ENCODE results near the gene PYDC1. TPM values are rescaled to one million over a fixed set of nuclear protein-coding genes. Genes with fewer than 3 reads are reported as not detected.

The PYDC1 gene
- total RNA-seq, 1 donor: not detected

- H3K36me3 ChIP-seq (ENCODE audit: insufficient read depth, low read length): no peaks in the 10 kb centered on the region
- H4K20me1 ChIP-seq (ENCODE audit: insufficient read depth, low read length): no peaks in the 10 kb centered on the region
- no peak overlapping the region for H3K27ac ChIP-seq (ENCODE audit: low read depth, low read length)
- H2AFZ ChIP-seq (ENCODE audit: low read length): no peak overlapping the region
- H3K9me3 ChIP-seq (ENCODE audit: low read depth, low read length): no peaks in the 10 kb centered on the region
- H3K79me2 ChIP-seq (ENCODE audit: insufficient read depth, low read length): no peaks in the 10 kb centered on the region
- H3K4me2 ChIP-seq (ENCODE audit: insufficient read depth, low read length): no peak overlapping the region
- peaks cover 19% of the 10 kb centered on the region for H3K27me3 ChIP-seq (ENCODE audit: insufficient read depth, low read length)
- H3K4me1 ChIP-seq (ENCODE audit: insufficient read depth, low read length): no peaks in the 10 kb centered on the region
- no peak for TF ChIP-seq CTCF (IDR thresholded peaks at IDR 0.05; ENCODE audit: extremely low read depth, low read depth, low read length)
- H3K4me3 ChIP-seq (ENCODE audit: insufficient read depth, low read length): no peak overlapping the region
- peak; percentile 69 for DNase-seq (ENCODE audit: insufficient read length, low spot score, missing footprints)
Measured at GRCh38 chr16:31221357-31222160, 4.6 kb upstream of the PYDC1 start.

DNA sequence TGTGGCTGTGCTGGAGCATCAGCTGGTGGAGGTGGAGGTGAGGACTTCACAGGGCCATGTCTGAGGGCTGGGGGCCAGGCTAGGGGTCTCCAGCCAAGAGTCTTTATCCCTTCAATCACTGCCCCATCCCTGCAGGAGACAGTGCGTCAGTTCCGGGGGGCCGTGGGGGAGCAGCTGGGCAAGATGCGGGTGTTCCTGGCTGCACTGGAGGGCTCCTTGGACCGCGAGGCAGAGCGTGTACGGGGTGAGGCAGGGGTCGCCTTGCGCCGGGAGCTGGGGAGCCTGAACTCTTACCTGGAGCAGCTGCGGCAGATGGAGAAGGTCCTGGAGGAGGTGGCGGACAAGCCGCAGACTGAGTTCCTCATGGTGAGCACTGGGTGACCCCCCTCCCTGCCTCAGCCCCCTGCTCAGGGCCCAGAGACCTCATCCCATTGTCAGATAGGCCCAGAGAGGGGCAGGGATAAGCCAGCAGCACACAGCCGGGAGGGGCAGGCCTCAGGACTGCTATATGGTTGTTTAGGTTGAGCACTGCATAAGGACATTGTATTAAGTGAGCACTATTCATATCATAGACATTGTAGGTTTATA is 2.3 kb upstream of the PYDC1 start:
- no peak for TF ChIP-seq CTCF (IDR thresholded peaks at IDR 0.05; ENCODE audit: extremely low read depth, low read depth, low read length)
- peak; percentile 68 for DNase-seq (ENCODE audit: insufficient read length, low spot score, missing footprints)
- Histone ChIP-seq H3K4me3 (ENCODE audit: insufficient read depth, low read length) (no peak overlapping the region), H3K79me2 (ENCODE audit: insufficient read depth, low read length) (no peaks in the 10 kb centered on the region), H3K4me2 (ENCODE audit: insufficient read depth, low read length) (no peak overlapping the region), H4K20me1 (ENCODE audit: insufficient read depth, low read length) (no peaks in the 10 kb centered on the region), H3K4me1 (ENCODE audit: insufficient read depth, low read length) (peaks cover 3% of the 10 kb centered on the region), H3K36me3 (ENCODE audit: insufficient read depth, low read length) (no peaks in the 10 kb centered on the region), H3K9me3 (ENCODE audit: low read depth, low read length) (no peaks in the 10 kb centered on the region), H3K27me3 (ENCODE audit: insufficient read depth, low read length) (peaks cover 41% of the 10 kb centered on the region), H3K27ac (ENCODE audit: low read depth, low read length) (no peak overlapping the region), H2AFZ (ENCODE audit: low read length) (no peak overlapping the region)

DNA sequence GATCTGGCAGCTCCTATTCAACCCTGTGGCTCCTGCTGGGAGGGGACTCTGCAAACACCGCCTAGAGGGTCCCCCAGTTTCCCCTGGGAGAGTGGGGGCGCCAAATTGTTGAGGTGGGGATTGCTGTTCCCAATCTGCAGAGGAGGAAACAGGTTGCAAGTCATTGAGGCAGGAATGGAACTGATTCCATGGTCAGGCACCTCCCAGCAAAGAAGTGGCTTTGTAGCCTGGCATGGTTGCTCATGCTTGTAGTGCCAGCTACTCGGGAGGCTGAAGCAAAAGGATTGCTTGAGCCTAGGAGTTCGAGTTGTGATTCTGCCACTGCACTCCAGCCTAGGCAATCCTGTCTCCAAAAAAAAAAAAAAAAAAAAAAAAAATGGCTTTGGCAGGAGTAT is 198 bp upstream of the PYDC1 start:
- H3K4me1 ChIP-seq (ENCODE audit: insufficient read depth, low read length): peaks cover 3% of the 10 kb centered on the region
- no peaks in the 10 kb centered on the region for H3K79me2 ChIP-seq (ENCODE audit: insufficient read depth, low read length)
- no peak overlapping the region for H3K4me3 ChIP-seq (ENCODE audit: insufficient read depth, low read length)
- DNase-seq (ENCODE audit: insufficient read length, low spot score, missing footprints): peak; percentile 79
- peaks cover 51% of the 10 kb centered on the region for H3K27me3 ChIP-seq (ENCODE audit: insufficient read depth, low read length)
- TF ChIP-seq CTCF (IDR thresholded peaks at IDR 0.05; ENCODE audit: extremely low read depth, low read depth, low read length): no peak
- no peaks in the 10 kb centered on the region for H3K9me3 ChIP-seq (ENCODE audit: low read depth, low read length)
- H3K27ac ChIP-seq (ENCODE audit: low read depth, low read length): no peak overlapping the region
- H3K36me3 ChIP-seq (ENCODE audit: insufficient read depth, low read length): no peaks in the 10 kb centered on the region
- no peak overlapping the region for H3K4me2 ChIP-seq (ENCODE audit: insufficient read depth, low read length)
- H4K20me1 ChIP-seq (ENCODE audit: insufficient read depth, low read length): no peaks in the 10 kb centered on the region
- H2AFZ ChIP-seq (ENCODE audit: low read length): no peak overlapping the region

Data from osteoblast (primary cell).